SK-N-SH (cell line): Measurements from ENCODE around the gene PA2G4. TPM values are rescaled to one million over a fixed set of nuclear protein-coding genes. Genes with fewer than 3 reads are reported as not detected.
A peak's percentile ranks its signal among the peaks of the same experiment; 100 is the strongest.

Experiments used
- CTCF ChIA-PET: fragments of 300-600, 350-600 bp; formaldehyde crosslinking; extraction: SDS; loops from one replicate; lab custom pipeline; 2021; lab: Yijun Ruan, JAX
- POLR2A ChIA-PET: fragments of 350-600 bp; sonication (Branson Sonifier 250); formaldehyde crosslinking; extraction: SDS; loops from one replicate; lab custom pipeline; 2020; ENCODE audit warnings: antibody characterized with exemption, inconsistent platforms; lab: Yijun Ruan, JAX
- DNase-seq: peaks from one replicate; pipeline ENCODE4 v3.0.0; 2012
- H2AFZ ChIP-seq: fragments of 200-600 bp; sonication (generic); 2 replicates; pipeline ENCODE4 v1.8.1; 2016; ENCODE audit warnings: antibody characterized with exemption, mild to moderate bottlenecking, low read depth
- H3F3A ChIP-seq: fragments of 200-600 bp; sonication (generic); replicated peaks from 2 replicates; pipeline ENCODE3; 2016; ENCODE audit warnings: antibody characterized with exemption, mild to moderate bottlenecking; ENCODE audit not compliant: insufficient read depth
- H3K27ac ChIP-seq, 2 experiments: fragments of 200-500 bp in 1 of 2; fragments of 200-600 bp in 1 of 2; sonication (Bioruptor generic) in 1 of 2; sonication (generic), shearing (Covaris generic) in 1 of 2; 2 replicates each; pipeline versions ENCODE4 v1.5.1 to v1.6.1; 2014 to 2016; ENCODE audit warnings: low read depth in 2 of 2, inconsistent platforms in 1 of 2, low read length in 1 of 2, mild to moderate bottlenecking in 1 of 2, mixed read lengths in 1 of 2
- H3K27me3 ChIP-seq: fragments of 200-600 bp; sonication (generic), shearing (Covaris generic); 2 replicates; pipeline ENCODE4 v1.6.1; 2016; ENCODE audit warnings: mixed run types; ENCODE audit not compliant: insufficient read depth
- H3K36me3 ChIP-seq, 2 experiments: fragments of 200-500 bp in 1 of 2; fragments of 200-600 bp in 1 of 2; sonication (Bioruptor generic) in 1 of 2; sonication (generic) in 1 of 2; replicated peaks in 1 of 2; 2 replicates each; pipeline versions ENCODE3 to v1.5.1; 2014 to 2016; ENCODE audit warnings: low read length in 1 of 2, mild to moderate bottlenecking in 1 of 2; ENCODE audit not compliant: insufficient read depth in 2 of 2, control insufficient read depth in 1 of 2
- H3K4me1 ChIP-seq, 2 experiments: fragments of 200-500 bp in 1 of 2; fragments of 200-600 bp in 1 of 2; sonication (Bioruptor generic) in 1 of 2; sonication (generic), shearing (Covaris generic) in 1 of 2; 2 replicates each; pipeline versions ENCODE4 v1.5.1 to v1.6.1; 2014 to 2016; ENCODE audit warnings: low read depth in 1 of 2, low read length in 1 of 2, mixed run types in 1 of 2; ENCODE audit not compliant: insufficient read depth in 2 of 2, control insufficient read depth in 1 of 2
- H3K4me2 ChIP-seq: fragments of 200-600 bp; sonication (generic), shearing (Covaris generic); 2 replicates; pipeline ENCODE4 v1.6.1; 2017; ENCODE audit warnings: mixed run types
- H3K4me3 ChIP-seq, 2 experiments: fragments of 200-500 bp in 1 of 2; fragments of 200-600 bp in 1 of 2; sonication (Bioruptor generic) in 1 of 2; sonication (generic), shearing (Covaris generic) in 1 of 2; 2 replicates each; pipeline versions ENCODE4 v1.5.1 to v1.8.1; 2014 to 2016; ENCODE audit warnings: low read depth in 2 of 2, inconsistent platforms in 1 of 2, low read length in 1 of 2, mild to moderate bottlenecking in 1 of 2, mixed read lengths in 1 of 2, moderate library complexity in 1 of 2
- H3K79me2 ChIP-seq: fragments of 200-600 bp; sonication (generic); 2 replicates; pipeline ENCODE4 v1.8.1; 2017; ENCODE audit warnings: mild to moderate bottlenecking; ENCODE audit not compliant: insufficient read depth
- H3K9ac ChIP-seq: fragments of 200-600 bp; sonication (generic); 2 replicates; pipeline ENCODE4 v1.6.1; 2017; ENCODE audit warnings: mixed run types
- H3K9me2 ChIP-seq: fragments of 200-600 bp; sonication (generic); 2 replicates; pipeline ENCODE4 v1.6.1; 2017; ENCODE audit warnings: mixed run types
- H3K9me3 ChIP-seq: fragments of 200-600 bp; sonication (generic); 2 replicates; pipeline ENCODE4 v1.6.1; 2017; ENCODE audit warnings: mixed run types, mild to moderate bottlenecking, moderate library complexity
- H4K20me1 ChIP-seq: fragments of 200-600 bp; sonication (generic); 2 replicates; pipeline ENCODE4 v1.6.1; 2017; ENCODE audit warnings: mild to moderate bottlenecking, mixed run types; ENCODE audit not compliant: insufficient read depth
- CTCF ChIP-seq: fragments of 200-600 bp; sonication (generic); IDR thresholded peaks from 2 replicates; pipeline ENCODE4 v1.6.1; 2017; ENCODE audit warnings: antibody characterized with exemption, mild to moderate bottlenecking, moderate library complexity
- EP300 ChIP-seq, 2 experiments: IDR thresholded peaks; 2 replicates each; pipeline versions ENCODE4 v1.4.0 to v1.6.1; 2012; ENCODE audit warnings: borderline replicate concordance in 1 of 2, low read depth in 1 of 2, low read length in 1 of 2
- EZH2phosphoT487 ChIP-seq: fragments of 200-600 bp; sonication (generic); IDR thresholded peaks from 2 replicates; pipeline ENCODE4 v1.6.1; 2017; ENCODE audit warnings: low read depth, mixed run types, mild to moderate bottlenecking, antibody characterized with exemption, moderate library complexity, borderline replicate concordance
- FOXM1 ChIP-seq: IDR thresholded peaks from 2 replicates; pipeline ENCODE4 v1.4.0; 2012; ENCODE audit warnings: low read depth, mild to moderate bottlenecking
- GABPA ChIP-seq: IDR thresholded peaks from 2 replicates; pipeline ENCODE4 v1.4.0; 2012; ENCODE audit warnings: low read depth, mild to moderate bottlenecking
- GATA2 ChIP-seq: sonication (generic); formaldehyde crosslinking; IDR thresholded peaks from 2 replicates; pipeline ENCODE4 v1.5.0; 2020; ENCODE audit warnings: mild to moderate bottlenecking, missing genetic modification reagents
- JUND ChIP-seq: IDR thresholded peaks from 2 replicates; pipeline ENCODE4 v1.4.0; 2012
- MAX ChIP-seq: IDR thresholded peaks from 2 replicates; pipeline ENCODE4 v1.4.0; 2012; ENCODE audit warnings: low read depth
- MXI1 ChIP-seq: IDR thresholded peaks from 2 replicates; pipeline ENCODE4 v1.6.1; 2012; ENCODE audit warnings: mild to moderate bottlenecking, low read depth, low read length, improper control_type of control experiment
- NFIC ChIP-seq: IDR thresholded peaks from 2 replicates; pipeline ENCODE4 v1.4.0; 2012; ENCODE audit warnings: borderline replicate concordance
- NRF1 ChIP-seq: IDR thresholded peaks from 2 replicates; pipeline ENCODE4 v1.6.1; 2012; ENCODE audit warnings: low read depth, mild to moderate bottlenecking, low read length
- RAD21 ChIP-seq: IDR thresholded peaks from 2 replicates; pipeline ENCODE4 v1.6.1; 2012; ENCODE audit warnings: mild to moderate bottlenecking, low read length
- RCOR1 ChIP-seq: fragments of 150-350 bp; IDR thresholded peaks from 2 replicates; pipeline ENCODE4 v1.6.1; 2017; ENCODE audit warnings: antibody characterized with exemption, low read length
- RFX5 ChIP-seq: IDR thresholded peaks from 2 replicates; pipeline ENCODE4 v1.6.1; 2012; ENCODE audit warnings: mild to moderate bottlenecking, improper control_type of control experiment, low read length
- RXRA ChIP-seq: IDR thresholded peaks from 2 replicates; pipeline ENCODE4 v1.4.0; 2012; ENCODE audit warnings: low read depth, mild to moderate bottlenecking, borderline replicate concordance
- SIN3A ChIP-seq: IDR thresholded peaks from 2 replicates; pipeline ENCODE4 v1.6.1; 2012; ENCODE audit warnings: low read depth, mild to moderate bottlenecking, low read length, moderate library complexity, borderline replicate concordance
- TAF1 ChIP-seq: IDR thresholded peaks from 2 replicates; pipeline ENCODE4 v1.6.1; 2012; ENCODE audit warnings: low read depth, mild to moderate bottlenecking, low read length, moderate library complexity, borderline replicate concordance
- TCF12 ChIP-seq: IDR thresholded peaks from 2 replicates; pipeline ENCODE4 v1.4.0; 2012
- USF1 ChIP-seq: IDR thresholded peaks from 2 replicates; pipeline ENCODE4 v1.4.0; 2012; ENCODE audit warnings: low read depth, borderline replicate concordance
- YY1 ChIP-seq: IDR thresholded peaks from 2 replicates; pipeline ENCODE4 v1.4.0; 2012; ENCODE audit warnings: low read depth, mild to moderate bottlenecking
- WGBS: methylation state at CpG from one replicate; pipeline ENCODE4 v1.1.6; 2017; ENCODE audit warnings: low lambda C conversion rate; 5-methylcytosine and 5-hydroxymethylcytosine counted together
- polyA plus RNA-seq, 3 experiments: library from polyadenylated mRNA; depleted of rRNA; stranded (reverse); fragments of >200 nt; gene quantifications; 2 replicates each; pipeline ENCODE4 v1.2.3, GENCODE V29; 2012
- TF ChIP-seq, protein P1 (sequence below): IDR thresholded peaks from 2 replicates; pipeline ENCODE4 v1.4.0; 2012; ENCODE audit warnings: low read depth, borderline replicate concordance
- TF ChIP-seq, protein P2 (sequence below): IDR thresholded peaks from 2 replicates; pipeline ENCODE4 v1.6.1; 2012; ENCODE audit warnings: mild to moderate bottlenecking, low read depth, low read length, moderate library complexity

Gene PA2G4
- polyA plus RNA-seq, 1 of the 3 experiments (the other 2 are of a cell fraction): 207 TPM

DNA sequence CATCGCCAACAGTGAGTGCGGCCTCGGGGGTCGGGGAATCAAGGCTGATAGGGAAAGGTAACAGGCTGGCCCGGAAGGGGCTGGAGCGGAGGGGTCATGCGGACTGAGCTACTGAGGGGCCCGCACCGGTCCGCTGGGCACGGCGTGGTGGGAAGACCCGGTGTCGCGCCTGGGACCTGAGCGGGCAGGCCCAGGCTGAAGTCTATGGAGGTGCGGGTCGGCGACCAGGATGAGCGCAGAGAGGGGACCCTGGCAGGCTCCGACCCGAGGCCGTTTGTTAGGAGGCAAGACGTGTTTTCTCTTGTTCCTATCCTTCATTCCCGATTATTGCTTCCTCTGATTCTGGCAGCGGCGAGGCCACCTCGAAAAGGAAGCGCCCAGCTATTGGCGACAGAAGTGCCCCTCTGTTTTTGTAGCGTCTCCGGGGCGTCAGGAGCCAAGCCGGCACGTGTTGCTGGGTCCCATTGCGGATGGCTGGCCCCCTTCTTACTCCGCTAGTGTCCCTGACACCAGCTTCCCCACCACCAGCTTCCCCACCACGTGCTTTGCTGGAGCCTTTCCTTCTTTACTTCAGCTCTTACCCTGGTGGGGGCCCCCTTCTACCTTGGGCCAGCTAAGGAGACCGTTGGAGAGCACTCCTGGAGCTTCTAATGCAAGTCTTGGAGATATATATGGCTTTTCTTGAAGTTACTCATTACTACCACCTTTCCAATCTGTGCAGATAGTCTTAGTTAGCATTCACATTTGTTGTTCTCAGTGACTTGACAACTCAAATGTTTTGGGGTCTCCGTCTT lies 653 bp downstream of the PA2G4 start:
- no peaks in the 10 kb centered on the region for H3K9me2 ChIP-seq
- CTCF ChIA-PET: interaction anchor here (0.7 to 1.9 kb wide), 9 partner anchors 11 to 162 kb away, joined by 3 to 7 read pairs (median 5); partner anchors contain the start of genes ANKRD52, COQ10A, SMARCC2 and SUOX
- peaks cover 42% of the 10 kb centered on the region for H3K79me2 ChIP-seq
- 0 out of 2 replicates have a peak, but pooled peaks cover 3% of the 10 kb centered on the region for H4K20me1 ChIP-seq
- no peaks in the 10 kb centered on the region for H3K9me3 ChIP-seq
- H2AFZ ChIP-seq: peak overlapping the region; percentile 83; the same call in 1 of the 2 replicates
- TF ChIP-seq GABPA (no peak), RCOR1 (no peak), TCF12 (no peak), MAX (peak; percentile 67), EZH2phosphoT487 (no peak), SIN3A (no peak), USF1 (no peak), NRF1 (no peak), RXRA (no peak), CTCF (0 out of 2 replicates have a peak, but pooled peaks have one; percentile 7), MXI1 (peak; percentile 88), NFIC (no peak), GATA2 (CRISPR knock-in tag) (no peak), YY1 (no peak), TAF1 (0 out of 2 replicates have a peak, but pooled peaks have one; percentile 4), EP300 (IDR thresholded peaks at IDR 0.05; ENCODE audit: borderline replicate concordance in 1 of 2, low read depth in 1 of 2, low read length in 1 of 2) (no peak), FOXM1 (no peak), RAD21 (no peak), RFX5 (no peak), JUND (no peak)
- TF ChIP-seq, protein P1, sequence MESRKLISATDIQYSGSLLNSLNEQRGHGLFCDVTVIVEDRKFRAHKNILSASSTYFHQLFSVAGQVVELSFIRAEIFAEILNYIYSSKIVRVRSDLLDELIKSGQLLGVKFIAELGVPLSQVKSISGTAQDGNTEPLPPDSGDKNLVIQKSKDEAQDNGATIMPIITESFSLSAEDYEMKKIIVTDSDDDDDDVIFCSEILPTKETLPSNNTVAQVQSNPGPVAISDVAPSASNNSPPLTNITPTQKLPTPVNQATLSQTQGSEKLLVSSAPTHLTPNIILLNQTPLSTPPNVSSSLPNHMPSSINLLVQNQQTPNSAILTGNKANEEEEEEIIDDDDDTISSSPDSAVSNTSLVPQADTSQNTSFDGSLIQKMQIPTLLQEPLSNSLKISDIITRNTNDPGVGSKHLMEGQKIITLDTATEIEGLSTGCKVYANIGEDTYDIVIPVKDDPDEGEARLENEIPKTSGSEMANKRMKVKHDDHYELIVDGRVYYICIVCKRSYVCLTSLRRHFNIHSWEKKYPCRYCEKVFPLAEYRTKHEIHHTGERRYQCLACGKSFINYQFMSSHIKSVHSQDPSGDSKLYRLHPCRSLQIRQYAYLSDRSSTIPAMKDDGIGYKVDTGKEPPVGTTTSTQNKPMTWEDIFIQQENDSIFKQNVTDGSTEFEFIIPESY: no peak
- TF ChIP-seq, protein P2, sequence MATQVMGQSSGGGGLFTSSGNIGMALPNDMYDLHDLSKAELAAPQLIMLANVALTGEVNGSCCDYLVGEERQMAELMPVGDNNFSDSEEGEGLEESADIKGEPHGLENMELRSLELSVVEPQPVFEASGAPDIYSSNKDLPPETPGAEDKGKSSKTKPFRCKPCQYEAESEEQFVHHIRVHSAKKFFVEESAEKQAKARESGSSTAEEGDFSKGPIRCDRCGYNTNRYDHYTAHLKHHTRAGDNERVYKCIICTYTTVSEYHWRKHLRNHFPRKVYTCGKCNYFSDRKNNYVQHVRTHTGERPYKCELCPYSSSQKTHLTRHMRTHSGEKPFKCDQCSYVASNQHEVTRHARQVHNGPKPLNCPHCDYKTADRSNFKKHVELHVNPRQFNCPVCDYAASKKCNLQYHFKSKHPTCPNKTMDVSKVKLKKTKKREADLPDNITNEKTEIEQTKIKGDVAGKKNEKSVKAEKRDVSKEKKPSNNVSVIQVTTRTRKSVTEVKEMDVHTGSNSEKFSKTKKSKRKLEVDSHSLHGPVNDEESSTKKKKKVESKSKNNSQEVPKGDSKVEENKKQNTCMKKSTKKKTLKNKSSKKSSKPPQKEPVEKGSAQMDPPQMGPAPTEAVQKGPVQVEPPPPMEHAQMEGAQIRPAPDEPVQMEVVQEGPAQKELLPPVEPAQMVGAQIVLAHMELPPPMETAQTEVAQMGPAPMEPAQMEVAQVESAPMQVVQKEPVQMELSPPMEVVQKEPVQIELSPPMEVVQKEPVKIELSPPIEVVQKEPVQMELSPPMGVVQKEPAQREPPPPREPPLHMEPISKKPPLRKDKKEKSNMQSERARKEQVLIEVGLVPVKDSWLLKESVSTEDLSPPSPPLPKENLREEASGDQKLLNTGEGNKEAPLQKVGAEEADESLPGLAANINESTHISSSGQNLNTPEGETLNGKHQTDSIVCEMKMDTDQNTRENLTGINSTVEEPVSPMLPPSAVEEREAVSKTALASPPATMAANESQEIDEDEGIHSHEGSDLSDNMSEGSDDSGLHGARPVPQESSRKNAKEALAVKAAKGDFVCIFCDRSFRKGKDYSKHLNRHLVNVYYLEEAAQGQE: no peak
- H3K27ac ChIP-seq: peak overlapping the region; percentile 76 to 89
- no peaks in the 10 kb centered on the region for H3K27me3 ChIP-seq
- POLR2A ChIA-PET: interaction anchor here (0.6 to 3.0 kb wide), 15 partner anchors 11 to 375 kb away, joined by 3 to 33 read pairs (median 4); partner anchors contain the start of genes DNAJC14, ERBB3, ESYT1 and IKZF4
- peaks cover 5 to 19% of the 10 kb centered on the region in 2 experiments; a peak in 3 of 4 replicates for H3K4me1 ChIP-seq
- H3K36me3 ChIP-seq: peaks cover 28 to 35% of the 10 kb centered on the region in 2 experiments
- H3K4me2 ChIP-seq: peak overlapping the region; percentile 84
- peaks cover 14% of the 10 kb centered on the region for H3F3A ChIP-seq
- WGBS: 1% methylated on average over 37 of the region's 40 CpGs
- peak; percentile 57 for DNase-seq
- peak overlapping the region; percentile 96 for H3K9ac ChIP-seq
- peak overlapping the region; percentile 89 to 90 for H3K4me3 ChIP-seq
